Breast epithelium (tissue), 4 donors: Measurements from ENCODE around the gene NUDT13. TPM values are rescaled to one million over a fixed set of nuclear protein-coding genes. Genes with fewer than 3 reads are reported as not detected.
A peak's percentile ranks its signal among the peaks of the same experiment; 100 is the strongest.

Experiments used
- DNase-seq, 2 donors: peaks; one replicate each; pipeline ENCODE4 v3.0.0-alpha.2; 2019; ENCODE audit warnings: low spot score in 2 of 2
- H3K27ac ChIP-seq, 2 donors: fragments of 200-600 bp; sonication (generic) in 1 of 2; one replicate each; pipeline ENCODE4 v1.5.1; 2016 to 2019; ENCODE audit warnings: mild to moderate bottlenecking in 1 of 2
- H3K27me3 ChIP-seq, 2 donors: fragments of 200-600 bp; sonication (generic) in 1 of 2; one replicate each; pipeline versions ENCODE4 v1.5.1 to v1.6.0; 2017 to 2019; ENCODE audit warnings: control low read depth in 1 of 2, mild to moderate bottlenecking in 1 of 2
- H3K36me3 ChIP-seq: fragments of 200-600 bp; one replicate; pipeline ENCODE4 v1.5.1; 2019
- H3K4me1 ChIP-seq, 2 donors: fragments of 200-600 bp; sonication (generic); one replicate each; pipeline ENCODE4 v1.5.1; 2016 to 2019; ENCODE audit warnings: control low read depth in 1 of 2
- H3K4me3 ChIP-seq, 3 donors: fragments of 200-600 bp; sonication (generic); 1 replicate in 2 of 3; 2 replicates in 1 of 3; pipeline ENCODE4 v1.5.1; 2016 to 2019; ENCODE audit warnings: mild to moderate bottlenecking in 3 of 3, moderate library complexity in 2 of 3
- H3K9me3 ChIP-seq, 2 donors: fragments of 200-600 bp; sonication (generic) in 1 of 2; one replicate each; pipeline ENCODE4 v1.5.1; 2016 to 2019; ENCODE audit warnings: control low read depth in 1 of 2
- CTCF ChIP-seq, 3 donors: fragments of 450-650 bp; IDR thresholded peaks; one replicate each; pipeline ENCODE4 v1.5.1; 2016 to 2017; ENCODE audit warnings: antibody characterized with exemption in 3 of 3, mild to moderate bottlenecking in 3 of 3, moderate library complexity in 3 of 3
- POLR2A ChIP-seq: fragments of 450-650 bp; IDR thresholded peaks from one replicate; pipeline ENCODE4 v1.6.1; 2016; ENCODE audit warnings: antibody characterized with exemption, mild to moderate bottlenecking, moderate library complexity
- POLR2AphosphoS5 ChIP-seq, 3 donors: sonication (generic); formaldehyde crosslinking; IDR thresholded peaks; one replicate each; pipeline ENCODE4 v1.6.1; 2017; ENCODE audit warnings: antibody characterized with exemption in 3 of 3
- intact Hi-C: fragments of 100-400 bp; cut with DNase I; formaldehyde crosslinking; loops from one replicate; pipeline ENCODE4 v1.15.1; 2023; ENCODE audit warnings: low total_unique reads
- total RNA-seq, 3 donors: library from RNA; depleted of rRNA; stranded (reverse); fragments of >200 nt; gene quantifications; one replicate each; pipeline ENCODE4 v1.1.0, GENCODE V29; 2016

NUDT13 gene
- total RNA-seq, 3 donors from 2014 or later: 1.9 to 4.2 (median 2.6) TPM

- Histone ChIP-seq H3K4me1 (peaks cover 0 to 9% of the 10 kb centered on the region in 2 donors), H3K27ac (peak overlapping the region; percentile 98 to 99), H3K36me3 (no peaks in the 10 kb centered on the region), H3K27me3 (no peaks in the 10 kb centered on the region), H3K9me3 (no peaks in the 10 kb centered on the region), H3K4me3 (peak overlapping the region; percentile 90 to 93 (median 91))
- DNase-seq: no peak
- intact Hi-C loops: no loop called here
- no peak for TF ChIP-seq POLR2AphosphoS5 (IDR thresholded peaks at IDR 0.05)
- TF ChIP-seq CTCF (IDR thresholded peaks at IDR 0.05): no peak
- TF ChIP-seq POLR2A: no peak
These were observed 58.2 kb downstream of the NUDT13 start for GRCh38 chr10:73168465-73168803.

- TF ChIP-seq CTCF (IDR thresholded peaks at IDR 0.05): no peak
- no peak for TF ChIP-seq POLR2A
- no peak for TF ChIP-seq POLR2AphosphoS5 (IDR thresholded peaks at IDR 0.05)
- Histone ChIP-seq H3K4me1 (peaks cover 0 to 9% of the 10 kb centered on the region in 2 donors), H3K9me3 (no peaks in the 10 kb centered on the region), H3K27ac (no peak overlapping the region), H3K36me3 (no peaks in the 10 kb centered on the region), H3K27me3 (no peaks in the 10 kb centered on the region), H3K4me3 (peak overlapping the region in 1 of 3 donors; percentile 91)
- intact Hi-C loops: no loop called here
- DNase-seq: no peak
These were observed 59.1 kb downstream of the NUDT13 start for GRCh38 chr10:73169320-73169719.

GRCh38 chr10:73172867-73173266, 62.6 kb downstream of the NUDT13 start:
- no peaks in the 10 kb centered on the region for H3K27me3 ChIP-seq
- no peak overlapping the region for H3K27ac ChIP-seq
- no peaks in the 10 kb centered on the region for H3K9me3 ChIP-seq
- intact Hi-C loops: no loop called here
- DNase-seq: no peak
- H3K4me3 ChIP-seq: no peak overlapping the region
- H3K4me1 ChIP-seq: no peaks in the 10 kb centered on the region
- TF ChIP-seq POLR2AphosphoS5 (IDR thresholded peaks at IDR 0.05): no peak
- TF ChIP-seq CTCF (IDR thresholded peaks at IDR 0.05): no peak
- no peak for TF ChIP-seq POLR2A
- no peaks in the 10 kb centered on the region for H3K36me3 ChIP-seq

- no peak for DNase-seq
- H3K4me1 ChIP-seq: no peaks in the 10 kb centered on the region
- no peaks in the 10 kb centered on the region for H3K27me3 ChIP-seq
- H3K27ac ChIP-seq: no peak overlapping the region
- H3K9me3 ChIP-seq: no peaks in the 10 kb centered on the region
- TF ChIP-seq POLR2A: no peak
- no peak for TF ChIP-seq POLR2AphosphoS5 (IDR thresholded peaks at IDR 0.05)
- no peak overlapping the region for H3K4me3 ChIP-seq
- no peaks in the 10 kb centered on the region for H3K36me3 ChIP-seq
- intact Hi-C loops: no loop called here
These were observed 64.1 kb downstream of the NUDT13 start for GRCh38 chr10:73174148-73174925.

Other genes with a start within 250 kb of the NUDT13 start
- under 1 TPM in 1 of 3 donors, not detected in 2; 0.15 TPM for gene OIT3, start 216.7 kb upstream of the NUDT13 start, total RNA-seq
- gene PLA2G12B, start 155.6 kb upstream of the NUDT13 start, total RNA-seq: not detected
- 10 to 100 TPM; 25.0 to 42.1 (median 34.1) TPM for gene P4HA1, start 13.6 kb upstream of the NUDT13 start, total RNA-seq
- 10 to 100 TPM; 34.9 to 49.2 (median 39.3) TPM for gene ECD, start 57.6 kb downstream of the NUDT13 start, total RNA-seq
- gene FAM149B1, start 57.7 kb downstream of the NUDT13 start, total RNA-seq: 10 to 100 TPM; 19.4 to 24.6 (median 19.7) TPM
- gene DNAJC9, start 136.8 kb downstream of the NUDT13 start, total RNA-seq: 10 to 100 TPM; 17.3 to 24.3 (median 19.0) TPM
- gene MRPS16, start 142.2 kb downstream of the NUDT13 start, total RNA-seq: 10 to 100 TPM; 33.3 to 40.6 (median 40.4) TPM
- gene CFAP70, start 248.4 kb downstream of the NUDT13 start, total RNA-seq: 10 to 100 TPM in 1 of 3 donors, 1 to 10 TPM in 2; 7.8 to 10.4 (median 9.2) TPM